Activated naive CD4-positive, alpha-beta T cell (primary cell): Measurements from ENCODE around the gene OSGEP.

Experiments used
- DNase-seq, 4 experiments: peaks; one replicate each; lab custom pipeline; 2025; lab: John Stamatoyannopoulos, UW

The OSGEP gene

GRCh38 chr14:20434701-20435581 is 19.7 kb downstream of the OSGEP start:
- DNase-seq: no peak

GRCh38 chr14:20429801-20430669 is 24.6 kb downstream of the OSGEP start:
- peak in 1 of 4 experiments; percentile 5 for DNase-seq

- DNase-seq: no peak
Measured at GRCh38 chr14:20428802-20429201, 25.8 kb downstream of the OSGEP start.

GRCh38 chr14:20428010-20428365 is 26.6 kb downstream of the OSGEP start:
- no peak for DNase-seq

- DNase-seq: no peak
Measured at GRCh38 chr14:20427231-20428009, 27.2 kb downstream of the OSGEP start.

- DNase-seq: no peak
Measured at GRCh38 chr14:20424851-20425250, 29.8 kb downstream of the OSGEP start.

- DNase-seq: no peak
Measured at GRCh38 chr14:20422886-20423285, 31.7 kb downstream of the OSGEP start.

- no peak for DNase-seq
Measured at GRCh38 chr14:20421267-20421666, 33.3 kb downstream of the OSGEP start.

GRCh38 chr14:20419419-20419818 is 35.2 kb downstream of the OSGEP start:
- DNase-seq: no peak

- DNase-seq: no peak
Measured at GRCh38 chr14:20418501-20418909, 36.1 kb downstream of the OSGEP start.

- no peak for DNase-seq
Measured at GRCh38 chr14:20417250-20418186, 37.1 kb downstream of the OSGEP start.

GRCh38 chr14:20416223-20416622 is 38.4 kb downstream of the OSGEP start:
- DNase-seq: no peak

- DNase-seq: no peak
Measured at GRCh38 chr14:20415782-20416206, 38.8 kb downstream of the OSGEP start.

- no peak for DNase-seq
Measured at GRCh38 chr14:20413744-20414082, 40.9 kb downstream of the OSGEP start.

- DNase-seq: peak; percentile 29 to 56 (median 38)
Measured at GRCh38 chr14:20412876-20413743, 41.5 kb downstream of the OSGEP start, which contains the start of gene TEP1. Gene TEP1, minus strand, starts transcription at chr14:20413501. Its CDS starts 5,062 bp downstream, at chr14:20408439.

- no peak for DNase-seq
Measured at GRCh38 chr14:20412411-20412810, 42.2 kb downstream of the OSGEP start.

GRCh38 chr14:20409226-20409625 is 45.4 kb downstream of the OSGEP start:
- DNase-seq: no peak

- no peak for DNase-seq
Measured at GRCh38 chr14:20403521-20403920, 51.1 kb downstream of the OSGEP start.

GRCh38 chr14:20400965-20401593 is 53.5 kb downstream of the OSGEP start:
- no peak for DNase-seq

- DNase-seq: no peak
Measured at GRCh38 chr14:20400589-20400964, 54.0 kb downstream of the OSGEP start.
